ENCODE measurements around the gene PID1.
"Not testable (repeated sequence)": the region's sequence is repeated elsewhere in the genome, so short reads cannot be mapped to it uniquely, and the experiment has no call there.

The PID1 gene

GRCh38 chr2:229111744-229112143, 159.3 kb downstream of the PID1 start:
- no peak for DNase-seq (ENCODE audit: low spot score)

GRCh38 chr2:229109195-229109594, 161.9 kb downstream of the PID1 start:
- DNase-seq (ENCODE audit: low spot score): no peak

GRCh38 chr2:229107601-229108000, 163.5 kb downstream of the PID1 start:
- DNase-seq (ENCODE audit: low spot score): no peak

- DNase-seq (ENCODE audit: low spot score): no peak
Measured at GRCh38 chr2:229104974-229105387, 166.1 kb downstream of the PID1 start.

GRCh38 chr2:229104025-229104424, 167.1 kb downstream of the PID1 start:
- DNase-seq (ENCODE audit: low spot score): no peak

- no peak for DNase-seq (ENCODE audit: low spot score)
Measured at GRCh38 chr2:229101314-229101713, 169.8 kb downstream of the PID1 start.

GRCh38 chr2:229099231-229099630, 171.9 kb downstream of the PID1 start:
- no peak for DNase-seq (ENCODE audit: low spot score)

GRCh38 chr2:229098801-229099200, 172.3 kb downstream of the PID1 start:
- DNase-seq (ENCODE audit: low spot score): no peak

- no peak for DNase-seq (ENCODE audit: low spot score)
Measured at GRCh38 chr2:229096409-229097066, 174.5 kb downstream of the PID1 start.

GRCh38 chr2:229095472-229095871, 175.6 kb downstream of the PID1 start:
- no peak for DNase-seq (ENCODE audit: low spot score)

- peak; percentile 33 for DNase-seq (ENCODE audit: low spot score)
Measured at GRCh38 chr2:229090225-229090624, 180.9 kb downstream of the PID1 start.

- DNase-seq (ENCODE audit: low spot score): no peak
Measured at GRCh38 chr2:229089776-229090175, 181.3 kb downstream of the PID1 start.

GRCh38 chr2:229088966-229089700, 182.0 kb downstream of the PID1 start:
- no peak for DNase-seq (ENCODE audit: low spot score)

- no peak for DNase-seq (ENCODE audit: low spot score)
Measured at GRCh38 chr2:229088517-229088913, 182.6 kb downstream of the PID1 start.

GRCh38 chr2:229087843-229088516, 183.1 kb downstream of the PID1 start:
- DNase-seq (ENCODE audit: low spot score): no peak

GRCh38 chr2:229087267-229087666, 183.8 kb downstream of the PID1 start:
- DNase-seq (ENCODE audit: low spot score): no peak

GRCh38 chr2:229085439-229085838, 185.6 kb downstream of the PID1 start:
- DNase-seq (ENCODE audit: low spot score): no peak

- DNase-seq (ENCODE audit: low spot score): no peak
Measured at GRCh38 chr2:229084447-229084846, 186.6 kb downstream of the PID1 start.

- DNase-seq (ENCODE audit: low spot score): no peak
Measured at GRCh38 chr2:229083606-229084340, 187.3 kb downstream of the PID1 start.

GRCh38 chr2:229081411-229081810, 189.7 kb downstream of the PID1 start:
- DNase-seq (ENCODE audit: low spot score): peak; percentile 10

- no peak for DNase-seq (ENCODE audit: low spot score)
Measured at GRCh38 chr2:229080172-229080571, 190.9 kb downstream of the PID1 start.

- DNase-seq (ENCODE audit: low spot score): not testable (repeated sequence)
Measured at GRCh38 chr2:229076886-229077285, 194.2 kb downstream of the PID1 start.

Data from kidney tubule cell (primary cell).